HG03558 (cell line): ENCODE measurements around the gene GPR33.
A peak's percentile ranks its signal among the peaks of the same experiment; 100 is the strongest.

ENCODE experiments used
- ATAC-seq: cut with Tn5 transposase; IDR thresholded peaks from one replicate; pipeline ENCODE4 v1.9.1; 2021; ENCODE audit warnings: moderate number of reproducible peaks; ENCODE audit not compliant: unreplicated experiment; ENCODE audit errors: extremely low read depth

The GPR33 gene, protein sequence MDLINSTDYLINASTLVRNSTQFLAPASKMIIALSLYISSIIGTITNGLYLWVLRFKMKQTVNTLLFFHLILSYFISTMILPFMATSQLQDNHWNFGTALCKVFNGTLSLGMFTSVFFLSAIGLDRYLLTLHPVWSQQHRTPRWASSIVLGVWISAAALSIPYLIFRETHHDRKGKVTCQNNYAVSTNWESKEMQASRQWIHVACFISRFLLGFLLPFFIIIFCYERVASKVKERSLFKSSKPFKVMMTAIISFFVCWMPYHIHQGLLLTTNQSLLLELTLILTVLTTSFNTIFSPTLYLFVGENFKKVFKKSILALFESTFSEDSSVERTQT

DNA sequence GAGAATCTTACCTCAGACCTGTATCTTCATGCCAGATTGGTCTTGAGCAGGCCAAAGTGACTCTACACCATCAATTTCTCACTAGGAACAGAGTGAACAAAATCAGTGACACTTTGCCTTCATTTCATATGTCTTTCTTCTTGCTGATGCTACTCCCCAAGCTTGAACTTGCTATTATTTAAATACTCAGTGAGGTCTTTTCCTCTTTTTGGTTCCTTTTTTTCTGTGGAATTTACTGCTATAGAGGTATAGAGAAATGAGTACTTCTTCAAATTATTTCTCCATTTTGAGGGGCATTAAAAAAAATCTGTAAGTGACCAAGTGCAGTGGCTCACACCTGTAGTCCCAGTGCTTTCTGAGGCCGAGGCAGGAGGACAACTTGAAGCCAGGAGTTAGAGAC lies at the start of gene GPR33:
TSS of gene GPR33 (minus strand) at position 154 of the 400 bp plus-strand sequence. CDS start 4,074 bp downstream, outside the sequence.
- ATAC-seq: no peak

DNA sequence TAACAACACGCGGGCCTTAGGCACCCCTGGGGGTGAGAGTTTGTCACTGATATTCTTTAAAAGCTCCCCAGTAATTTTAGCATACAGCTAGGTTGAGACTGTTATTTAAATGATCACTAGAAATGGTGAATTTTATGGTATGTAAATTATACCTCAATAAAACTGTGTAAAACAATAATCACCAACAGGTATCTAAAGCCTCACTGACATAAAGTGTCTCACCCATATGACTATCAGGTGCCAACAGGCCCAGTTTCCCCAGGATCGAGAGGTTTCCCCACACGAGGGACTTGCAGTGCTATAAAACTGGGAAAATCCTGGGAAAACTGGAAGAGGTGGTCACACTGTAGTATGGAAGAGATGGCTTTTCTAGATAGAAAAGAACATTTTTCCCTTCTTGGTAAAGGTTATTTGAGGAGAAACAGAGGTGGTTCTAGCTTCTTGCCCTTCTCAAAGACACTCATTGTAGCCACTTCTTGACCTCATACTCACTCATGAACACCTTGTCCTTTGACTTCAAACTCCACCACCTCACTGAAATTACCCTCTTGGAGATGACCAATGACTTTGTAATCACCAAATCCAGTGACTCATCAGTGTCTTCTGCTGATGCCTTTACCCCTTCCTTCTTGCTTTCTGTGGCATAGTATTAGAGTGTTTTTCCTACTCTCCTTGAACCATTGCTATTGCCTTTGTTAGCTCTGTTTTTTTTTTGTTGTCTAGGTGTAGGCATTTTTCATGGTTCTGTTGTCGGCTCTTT lies 48.5 kb upstream of the GPR33 start:
- ATAC-seq: no peak

DNA sequence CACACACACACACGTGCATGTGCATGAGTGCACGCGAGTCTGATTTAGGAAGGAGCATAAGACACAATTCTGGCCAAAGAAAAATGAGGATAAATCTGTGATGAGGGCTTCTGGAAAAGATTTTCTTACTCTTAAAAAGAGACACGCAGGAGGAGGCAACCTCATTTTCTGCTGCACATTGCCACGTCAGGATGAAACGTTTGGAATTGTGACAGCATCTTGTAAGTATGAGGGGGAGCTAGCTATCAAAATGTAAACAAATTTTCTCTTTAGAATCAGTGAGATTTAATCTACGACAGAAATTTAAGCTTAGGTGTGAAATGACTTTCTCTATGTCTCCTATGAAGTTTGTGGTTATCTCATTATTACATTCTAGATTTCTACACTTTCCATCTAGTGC lies 42.3 kb upstream of the GPR33 start:
- ATAC-seq: no peak

DNA sequence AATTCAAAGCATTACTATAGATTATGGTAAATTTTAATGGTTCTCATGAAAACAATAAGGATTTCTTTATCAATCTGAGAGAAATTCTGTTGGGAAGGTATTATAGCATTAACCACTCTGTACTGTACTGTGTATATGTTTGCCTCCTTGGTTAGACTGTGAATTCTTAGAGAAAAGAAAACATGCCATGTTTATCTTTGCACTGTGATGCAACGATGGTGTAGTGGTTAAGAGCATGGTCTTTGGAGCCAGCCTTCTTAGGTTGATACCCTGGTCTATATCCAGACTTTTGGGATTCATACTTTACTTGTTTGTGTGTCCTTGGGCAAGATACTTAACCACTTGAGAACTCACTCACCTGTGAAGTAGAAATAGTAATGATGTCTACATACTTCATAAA lies 41.2 kb upstream of the GPR33 start:
- no peak for ATAC-seq

DNA sequence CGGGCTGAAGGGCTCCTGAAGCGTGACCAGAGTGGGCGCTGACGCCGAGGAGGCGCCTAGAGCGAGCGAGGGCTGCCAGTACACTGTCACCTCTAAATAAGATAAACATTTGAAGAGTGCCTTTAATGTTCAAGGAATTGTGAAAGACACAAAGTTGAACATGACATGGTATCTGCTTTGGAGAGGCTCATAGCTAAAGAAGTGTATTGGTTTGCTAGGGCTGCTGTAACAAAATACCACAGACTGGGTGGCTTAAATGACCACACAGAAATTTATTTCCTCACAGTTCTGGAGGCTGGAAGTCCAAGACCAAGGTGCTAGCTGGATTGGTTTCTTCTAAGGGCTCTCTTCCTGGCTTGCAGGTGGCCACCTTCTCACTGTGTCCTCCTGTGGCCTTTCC lies 39.7 kb upstream of the GPR33 start:
- no peak for ATAC-seq

DNA sequence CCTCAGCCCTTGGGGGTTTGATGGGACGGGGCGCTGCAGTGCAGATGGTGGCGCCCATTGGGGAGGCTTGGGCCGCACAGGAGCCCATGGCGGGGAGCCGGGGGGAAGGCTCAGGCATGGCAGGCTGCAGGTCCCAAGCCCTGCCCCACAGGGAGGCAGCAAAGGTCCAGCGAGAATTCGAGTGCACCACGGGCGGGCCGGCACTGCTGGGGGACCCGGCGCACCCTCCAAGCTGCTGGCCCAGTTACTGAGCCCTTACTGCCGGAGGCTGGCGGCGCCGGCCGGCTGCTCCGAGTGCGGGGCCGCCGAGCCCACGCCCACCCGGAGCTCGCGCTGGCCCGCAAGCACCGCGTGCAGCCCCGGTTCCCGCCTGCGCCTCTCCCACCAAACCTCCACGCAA lies 39.2 kb upstream of the GPR33 start:
- ATAC-seq: no peak

DNA sequence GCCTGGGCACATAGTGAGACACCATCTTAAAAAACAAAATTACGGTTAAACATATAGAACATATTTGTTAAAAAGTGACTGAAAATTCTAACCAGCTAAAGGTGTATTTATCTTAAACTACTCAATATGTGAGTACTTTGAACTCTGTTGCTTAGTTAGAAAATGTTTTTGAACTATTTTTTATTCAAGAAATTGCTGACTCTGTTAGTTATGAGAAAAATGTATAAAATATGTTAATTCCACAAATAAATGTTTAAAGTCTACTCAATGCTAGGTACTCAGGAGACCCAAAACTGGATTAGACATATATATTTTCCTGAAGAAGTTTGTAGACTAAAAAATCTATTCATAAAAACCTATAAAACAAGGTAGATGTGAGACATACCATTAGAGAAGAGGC lies 23.0 kb upstream of the GPR33 start:
- no peak for ATAC-seq

DNA sequence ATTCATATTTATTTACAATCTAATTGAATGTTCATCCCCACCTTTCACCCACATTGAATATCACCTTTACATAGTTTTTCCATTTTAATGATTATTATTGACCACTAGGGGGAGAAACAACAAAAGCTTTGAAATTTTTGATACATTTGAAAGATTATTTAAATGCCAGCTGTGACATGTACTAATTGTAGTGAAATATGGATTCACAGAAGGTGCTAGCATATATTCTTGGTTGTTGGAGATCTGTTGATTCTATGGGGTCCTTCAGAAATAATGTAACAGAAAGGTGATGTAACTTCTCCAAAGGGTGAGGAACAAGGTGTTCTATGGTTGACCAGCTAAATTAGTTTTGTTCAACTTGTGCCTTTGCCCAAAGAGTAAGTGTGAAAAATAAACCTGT lies 22.4 kb upstream of the GPR33 start:
- no peak for ATAC-seq

DNA sequence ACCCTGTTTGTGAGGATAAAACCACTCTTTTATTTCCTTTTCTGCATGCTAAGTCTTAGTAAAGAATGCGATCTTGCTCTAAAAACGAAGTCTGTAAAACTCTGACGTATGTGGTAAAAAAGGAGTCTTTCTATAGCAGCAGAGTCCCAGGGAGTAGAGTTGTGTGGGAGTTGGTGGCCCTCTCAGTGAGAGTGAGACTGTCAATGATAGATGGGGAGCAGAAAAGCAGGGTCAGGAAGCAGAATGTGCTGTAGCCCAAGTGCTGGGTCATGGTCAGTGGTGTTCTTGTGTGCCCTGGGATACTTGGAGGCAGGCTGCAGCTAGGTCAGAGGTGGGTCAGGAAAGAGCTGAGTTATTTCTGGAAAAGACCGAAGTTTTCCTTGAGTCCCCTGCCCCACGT lies 20.3 kb upstream of the GPR33 start:
- ATAC-seq: no peak

DNA sequence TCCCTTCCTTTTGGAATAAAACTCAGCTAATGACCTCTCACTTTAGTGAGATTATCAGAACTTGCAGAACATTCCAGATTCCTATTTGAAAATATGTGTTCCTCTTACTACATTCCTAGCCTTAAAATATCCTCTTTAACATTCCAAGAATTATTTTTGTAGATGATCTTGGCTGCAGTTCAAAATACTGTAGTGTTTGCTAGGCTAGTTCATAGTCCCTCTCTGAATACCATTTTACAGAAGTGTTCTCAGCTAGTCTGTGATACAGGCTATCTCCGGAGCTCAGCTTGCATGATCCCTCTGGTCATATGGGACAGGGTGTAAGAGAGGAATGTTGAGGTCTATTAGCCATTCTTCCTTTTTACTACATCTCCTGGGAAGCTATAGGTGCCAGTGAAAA lies 17.6 kb upstream of the GPR33 start:
- no peak for ATAC-seq

DNA sequence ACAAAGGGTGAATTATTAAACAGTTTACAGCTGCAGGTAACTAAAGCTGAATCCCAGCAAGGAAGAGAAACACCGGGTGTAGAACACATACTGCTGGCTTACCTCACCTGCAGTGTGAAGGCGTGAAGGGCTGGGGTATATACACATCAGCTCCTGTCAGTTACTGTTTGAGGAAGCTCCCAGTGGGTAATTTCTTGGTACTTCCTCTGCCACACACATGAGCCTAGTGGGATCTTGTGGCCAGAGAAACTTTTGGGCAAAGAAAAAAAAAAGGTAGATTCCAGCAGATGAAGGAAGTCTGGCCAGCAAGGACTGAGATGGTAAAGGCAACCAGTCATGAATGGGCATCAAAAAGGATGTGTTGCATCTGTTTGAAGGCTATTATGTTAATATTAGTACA lies 14.0 kb upstream of the GPR33 start:
- no peak for ATAC-seq

DNA sequence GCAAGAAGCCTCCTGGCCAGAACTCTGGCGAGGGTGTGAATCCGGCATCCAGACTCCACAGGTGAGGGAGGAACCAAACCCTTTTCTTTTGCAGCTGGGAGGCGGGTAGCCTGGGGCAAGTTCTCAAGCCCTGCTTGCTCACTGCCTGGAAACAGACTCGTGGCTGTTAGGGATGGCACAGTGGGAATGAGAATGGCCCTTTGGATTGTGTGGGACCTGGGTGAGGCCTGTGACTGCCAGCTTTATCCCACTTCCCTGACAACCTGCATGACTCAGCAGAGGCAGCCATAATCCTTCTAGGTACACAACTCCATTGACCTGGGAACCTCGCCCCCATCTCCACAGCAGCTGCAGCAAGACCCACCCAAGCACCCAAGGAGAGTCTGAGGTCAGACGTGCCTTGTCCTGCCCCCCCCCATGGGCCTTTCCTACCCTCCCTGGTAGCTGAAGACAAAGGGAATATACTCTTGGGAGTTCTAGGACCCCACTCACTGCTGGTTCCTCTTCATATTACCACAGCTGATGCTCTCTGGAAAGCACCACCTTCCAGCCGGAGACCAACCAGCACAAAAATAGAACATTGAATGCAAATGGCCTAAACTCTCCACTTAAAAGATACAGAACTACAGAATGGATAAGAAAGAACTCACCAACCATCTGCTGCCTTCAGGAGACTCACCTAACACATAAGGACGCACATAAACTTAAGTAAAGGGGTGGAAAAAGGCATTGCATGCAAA lies 5.1 kb upstream of the GPR33 start:
- no peak for ATAC-seq

DNA sequence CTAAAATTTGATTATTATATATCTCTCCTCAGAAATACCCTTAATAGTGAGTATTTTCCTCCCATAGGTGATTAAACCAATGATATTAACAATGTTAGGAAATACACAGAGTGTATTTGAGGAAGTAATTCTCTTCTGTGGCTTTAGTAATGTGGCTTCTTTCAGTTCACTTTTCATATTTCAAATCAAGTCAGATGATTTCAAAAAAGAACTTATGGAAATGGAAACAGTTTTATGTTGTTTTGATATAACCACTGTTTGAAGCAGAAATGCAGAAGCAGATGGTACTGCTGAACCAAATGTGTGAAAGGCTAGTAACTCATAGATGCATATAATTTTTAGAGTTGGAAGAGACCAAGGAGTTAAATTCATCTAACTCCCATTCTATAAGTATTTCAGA lies 1.9 kb upstream of the GPR33 start:
- ATAC-seq: peak; percentile 54

DNA sequence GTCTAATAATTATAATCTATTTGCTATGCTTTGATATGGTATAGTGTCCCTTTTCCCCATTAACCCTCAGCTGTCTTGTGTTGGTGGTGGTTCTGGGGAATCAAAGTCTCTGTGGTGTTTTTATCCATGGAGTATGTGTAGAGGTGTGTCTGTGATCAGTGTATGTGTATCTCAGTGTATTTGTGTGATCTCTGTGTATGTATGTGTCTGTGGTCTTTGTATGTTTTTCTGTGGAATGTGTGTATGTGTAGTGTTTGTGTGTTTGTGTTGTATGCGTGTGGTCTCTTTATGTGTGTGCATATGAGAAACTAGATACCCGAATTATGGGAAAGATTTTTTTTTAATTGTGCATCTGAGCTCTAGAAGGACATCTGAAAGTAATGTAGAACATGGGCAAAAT lies 1.1 kb downstream of the GPR33 start:
- no peak for ATAC-seq

DNA sequence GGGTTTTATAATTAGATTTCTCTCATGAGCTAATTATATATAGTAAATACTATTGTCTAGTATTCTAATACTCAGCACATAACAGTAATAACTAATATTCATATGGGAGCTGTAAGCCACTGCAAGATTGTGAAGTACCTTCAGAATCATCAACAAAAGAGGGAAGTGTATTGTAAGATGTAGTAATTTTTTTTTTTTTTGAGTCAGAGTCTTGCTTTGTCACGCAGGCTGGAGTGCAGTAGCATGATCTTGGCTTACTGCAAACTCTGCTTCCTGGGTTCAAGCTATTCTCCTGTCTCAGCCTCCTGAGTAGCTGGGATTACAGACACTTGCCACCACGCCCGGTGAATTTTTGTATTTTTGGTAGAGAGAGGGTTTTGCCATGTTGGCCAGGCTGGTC lies 3.1 kb downstream of the GPR33 start:
- no peak for ATAC-seq

DNA sequence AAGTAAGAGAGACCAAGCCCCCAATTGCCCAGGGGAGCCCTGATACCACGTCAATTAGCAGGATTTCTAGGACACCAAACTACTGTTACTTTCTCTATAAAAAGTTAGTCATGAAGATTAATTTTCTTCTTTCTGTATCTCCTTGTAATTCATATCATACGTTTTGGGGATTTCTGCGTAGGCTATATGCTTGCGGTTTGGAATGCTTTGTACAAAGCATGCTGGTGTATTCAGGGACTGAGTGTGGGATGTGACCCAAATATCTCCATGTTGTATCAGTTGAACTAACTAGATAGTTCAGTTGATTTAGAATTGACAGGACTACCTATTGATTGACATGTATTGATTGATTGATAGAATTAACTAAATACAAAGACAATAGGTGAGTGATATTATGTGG lies 7.7 kb downstream of the GPR33 start:
- no peak for ATAC-seq

DNA sequence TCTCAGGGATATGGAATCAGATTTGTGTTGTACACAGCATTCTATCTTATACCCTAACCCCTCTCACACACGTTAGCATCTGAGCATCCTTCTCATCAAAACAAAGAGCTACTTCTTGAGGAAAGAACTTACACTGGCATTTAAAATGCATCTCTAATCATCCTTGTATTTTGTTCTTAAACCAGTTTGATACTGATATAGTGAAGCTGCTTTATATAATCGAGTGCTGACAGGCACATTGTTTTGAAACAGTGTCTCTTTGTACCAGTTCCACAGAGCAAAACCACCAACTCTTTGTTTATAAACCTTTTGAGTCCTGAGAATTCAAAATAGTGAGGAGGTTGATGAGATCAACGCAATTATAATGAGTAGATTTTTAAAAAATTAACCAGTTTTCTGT lies 8.8 kb downstream of the GPR33 start:
- no peak for ATAC-seq

DNA sequence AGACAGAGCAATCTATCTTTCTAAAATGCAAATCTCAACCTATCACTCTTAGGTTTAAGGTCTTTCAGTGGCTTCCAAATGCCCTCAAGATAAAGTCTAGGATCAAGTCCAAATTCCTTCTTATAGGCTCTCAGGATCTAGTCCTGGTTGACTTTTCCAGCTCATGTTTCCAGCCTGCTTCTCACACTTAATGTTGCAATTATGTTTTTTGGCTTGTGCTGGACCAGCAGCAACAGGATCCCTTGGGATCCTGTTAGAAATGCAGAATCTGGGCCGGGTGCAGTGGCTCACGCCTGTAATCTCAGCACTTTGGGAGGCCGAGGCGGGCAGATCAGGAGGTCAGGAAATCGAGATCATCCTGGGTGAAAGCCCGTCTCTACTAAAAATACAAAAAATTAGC lies 10.6 kb downstream of the GPR33 start:
- ATAC-seq: no peak

DNA sequence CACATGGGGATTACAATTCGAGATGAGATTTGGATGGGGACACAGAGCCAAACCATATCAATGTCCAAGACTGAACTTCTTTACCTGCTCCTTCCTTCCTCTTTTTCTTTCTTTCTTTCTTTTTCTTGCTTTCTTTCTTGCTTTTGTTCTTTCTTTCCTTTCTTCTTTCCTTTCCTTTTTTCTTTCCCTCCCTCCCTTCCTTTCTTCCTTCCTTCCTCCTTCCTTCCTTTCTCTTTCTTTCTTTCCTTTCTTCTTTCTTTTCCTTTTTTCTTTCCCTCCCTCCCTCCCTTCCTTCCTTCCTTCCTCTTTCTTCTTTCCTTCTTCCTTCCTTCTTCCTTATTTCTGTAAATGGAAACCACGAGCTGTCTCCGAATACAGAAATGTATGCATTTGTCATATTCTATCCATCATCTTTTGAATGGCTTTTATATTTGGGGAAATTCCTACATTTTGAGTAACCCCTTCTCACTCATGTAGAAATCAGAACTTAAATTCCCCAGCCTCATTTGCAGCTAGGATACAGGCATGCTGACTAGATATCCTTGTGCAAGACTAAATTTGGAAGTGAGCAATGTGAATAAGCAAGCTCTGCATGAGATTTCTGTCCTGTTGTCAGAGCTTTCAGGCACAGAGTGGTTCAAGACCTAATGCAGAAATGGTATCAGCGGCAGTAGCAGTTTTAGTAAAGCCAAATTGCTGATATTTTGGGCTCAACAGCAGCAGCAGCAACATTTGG lies 11.5 kb downstream of the GPR33 start:
- no peak for ATAC-seq

DNA sequence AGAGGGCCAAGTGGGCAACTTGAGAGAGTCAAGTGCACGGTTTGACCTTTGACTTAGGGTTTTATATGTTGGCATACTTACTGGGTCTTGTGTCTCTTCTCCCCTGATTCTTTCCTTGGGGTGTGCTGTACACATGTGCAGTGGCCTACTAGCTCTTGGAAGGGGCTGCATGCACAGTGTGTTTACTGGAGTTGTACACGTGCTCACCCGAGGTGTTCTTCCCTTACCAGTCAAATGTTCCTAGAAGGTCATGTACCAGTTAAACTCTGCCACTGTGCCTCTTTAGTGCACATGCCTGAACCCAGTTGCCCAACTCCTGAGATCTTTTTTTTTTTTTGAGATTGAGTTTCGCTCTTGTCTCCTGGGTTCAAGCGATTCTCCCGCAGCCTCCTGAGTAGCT lies 21.3 kb downstream of the GPR33 start:
- ATAC-seq: no peak

DNA sequence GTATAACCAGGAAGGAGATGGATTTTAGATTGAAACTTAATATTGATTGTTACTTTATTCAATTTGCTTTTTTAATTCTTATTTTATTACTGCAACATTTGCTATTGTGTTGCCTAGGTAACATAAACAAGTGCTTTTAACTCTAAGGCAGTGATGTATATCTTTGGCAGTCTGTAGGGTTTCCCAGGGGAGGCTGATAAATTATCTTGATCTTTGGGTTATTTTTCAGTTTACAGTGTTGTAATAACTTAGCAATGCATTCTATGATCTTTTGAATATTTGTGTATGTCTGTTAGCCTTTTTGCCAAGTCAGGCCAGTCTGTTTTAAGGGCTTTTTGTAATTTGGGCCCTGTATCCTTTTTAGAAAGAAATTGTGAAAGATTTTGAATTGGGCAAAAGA lies 22.7 kb downstream of the GPR33 start:
- no peak for ATAC-seq
